ENCODE data around the gene RET. TPM values are rescaled to one million over a fixed set of nuclear protein-coding genes. Genes with fewer than 3 reads are reported as not detected.

The RET gene
- total RNA-seq, 1 donor from 2014 or later: 1.1 TPM

DNA sequence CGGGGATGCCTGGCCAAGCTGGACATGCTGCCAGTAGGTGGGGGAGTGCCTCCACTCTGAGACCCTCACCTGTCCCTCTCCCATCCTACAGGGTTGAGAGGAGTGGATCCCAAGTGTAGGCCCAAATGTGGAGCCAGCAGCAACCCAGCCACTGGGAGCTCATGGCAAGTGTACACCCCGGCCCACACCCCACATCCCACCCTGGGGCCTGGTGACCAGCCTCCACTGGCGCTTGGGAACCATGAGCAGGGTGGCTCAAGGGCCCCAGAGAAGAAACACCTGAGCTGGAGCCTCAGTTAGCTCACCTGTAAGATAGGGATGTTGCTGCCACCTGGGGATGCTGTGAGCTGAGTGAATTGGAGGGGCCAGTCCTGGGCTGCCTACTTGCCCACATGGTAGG is 10.4 kb upstream of the RET start:
- H3K27me3 Mint-ChIP-seq (ENCODE audit: low read depth, unreplicated experiment): peaks cover 50% of the 10 kb centered on the region
- H3K27ac Mint-ChIP-seq (ENCODE audit: unreplicated experiment): no peak overlapping the region
- no peak for DNase-seq (ENCODE audit: low read depth)
- Histone ChIP-seq H3K9me3 (ENCODE audit: insufficient read depth, low read depth, low read length) (no peaks in the 10 kb centered on the region), H3K79me2 (ENCODE audit: insufficient read depth, low read length) (no peaks in the 10 kb centered on the region), H3K9ac (ENCODE audit: low read length) (no peak overlapping the region), H3K36me3 (ENCODE audit: insufficient read depth, low read length) (no peaks in the 10 kb centered on the region), H4K20me1 (ENCODE audit: insufficient read depth, low read length) (no peaks in the 10 kb centered on the region), H3K27ac (ENCODE audit: low read depth, low read length) (no peak overlapping the region), H2AFZ (ENCODE audit: low read depth, low read length) (no peak overlapping the region), H3K4me2 (ENCODE audit: low read length) (no peak overlapping the region), H3K4me1 (ENCODE audit: insufficient read depth, low read length) (no peaks in the 10 kb centered on the region), H3K27me3 (ENCODE audit: insufficient read depth, low read length) (no peaks in the 10 kb centered on the region), H3K4me3 (ENCODE audit: insufficient read depth, low read depth, low read length) (no peak overlapping the region)
- no peak for FAIRE-seq
- H3K9me3 Mint-ChIP-seq (ENCODE audit: unreplicated experiment): peaks cover 1% of the 10 kb centered on the region
- no peaks in the 10 kb centered on the region for H3K36me3 Mint-ChIP-seq (ENCODE audit: low read depth, unreplicated experiment)
- no peak overlapping the region for H3K4me3 Mint-ChIP-seq (ENCODE audit: unreplicated experiment)
- no peaks in the 10 kb centered on the region for H3K4me1 Mint-ChIP-seq (ENCODE audit: low read depth, unreplicated experiment)
- no peak for TF ChIP-seq EZH2 (IDR thresholded peaks at IDR 0.05; ENCODE audit: insufficient read depth, low read length)
- TF ChIP-seq, protein P1, sequence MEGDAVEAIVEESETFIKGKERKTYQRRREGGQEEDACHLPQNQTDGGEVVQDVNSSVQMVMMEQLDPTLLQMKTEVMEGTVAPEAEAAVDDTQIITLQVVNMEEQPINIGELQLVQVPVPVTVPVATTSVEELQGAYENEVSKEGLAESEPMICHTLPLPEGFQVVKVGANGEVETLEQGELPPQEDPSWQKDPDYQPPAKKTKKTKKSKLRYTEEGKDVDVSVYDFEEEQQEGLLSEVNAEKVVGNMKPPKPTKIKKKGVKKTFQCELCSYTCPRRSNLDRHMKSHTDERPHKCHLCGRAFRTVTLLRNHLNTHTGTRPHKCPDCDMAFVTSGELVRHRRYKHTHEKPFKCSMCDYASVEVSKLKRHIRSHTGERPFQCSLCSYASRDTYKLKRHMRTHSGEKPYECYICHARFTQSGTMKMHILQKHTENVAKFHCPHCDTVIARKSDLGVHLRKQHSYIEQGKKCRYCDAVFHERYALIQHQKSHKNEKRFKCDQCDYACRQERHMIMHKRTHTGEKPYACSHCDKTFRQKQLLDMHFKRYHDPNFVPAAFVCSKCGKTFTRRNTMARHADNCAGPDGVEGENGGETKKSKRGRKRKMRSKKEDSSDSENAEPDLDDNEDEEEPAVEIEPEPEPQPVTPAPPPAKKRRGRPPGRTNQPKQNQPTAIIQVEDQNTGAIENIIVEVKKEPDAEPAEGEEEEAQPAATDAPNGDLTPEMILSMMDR (IDR thresholded peaks at IDR 0.05; ENCODE audit: insufficient read depth, low read depth, low read length): no peak

DNA sequence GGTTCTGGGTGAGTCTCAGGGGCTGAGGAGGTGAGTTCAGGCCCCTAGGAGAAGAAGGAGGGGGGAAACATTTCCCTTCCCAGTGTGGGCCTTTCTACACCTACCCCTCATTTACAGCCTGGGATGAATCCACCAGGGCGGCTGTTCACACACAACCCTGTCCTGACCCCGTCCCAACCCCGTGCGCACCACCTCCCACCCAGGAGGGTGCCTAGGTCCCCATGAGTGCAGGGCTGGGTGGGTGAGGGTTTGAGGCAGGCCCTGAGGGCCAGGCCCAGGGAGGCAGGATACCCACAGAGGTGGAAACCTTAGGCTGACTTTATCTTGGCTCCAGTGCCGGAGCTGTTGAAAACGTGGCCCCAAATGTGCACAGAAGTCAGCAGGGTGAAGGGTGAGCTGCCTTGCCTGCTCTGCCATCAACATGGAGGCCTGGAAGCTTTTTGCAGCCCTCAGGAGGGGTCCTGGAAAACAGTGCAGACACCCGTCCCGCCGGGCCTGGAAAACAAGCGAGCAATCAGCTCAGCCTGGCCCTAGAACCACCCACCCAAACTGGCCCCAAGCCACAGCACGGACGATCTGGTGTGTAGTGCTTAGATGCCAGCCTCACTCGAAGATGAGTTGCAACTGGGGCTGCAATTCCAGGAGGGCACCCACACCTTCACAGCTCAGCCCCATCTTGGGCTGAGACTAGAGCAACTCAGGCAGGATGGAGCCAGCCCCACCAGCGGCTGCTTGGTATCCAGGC is 9.3 kb upstream of the RET start:
- TF ChIP-seq, protein P1 (IDR thresholded peaks at IDR 0.05; ENCODE audit: insufficient read depth, low read depth, low read length): no peak
- no peak for TF ChIP-seq EZH2 (IDR thresholded peaks at IDR 0.05; ENCODE audit: insufficient read depth, low read length)
- H3K4me1 ChIP-seq (ENCODE audit: insufficient read depth, low read length): no peaks in the 10 kb centered on the region
- Mint-ChIP-seq H3K4me1 (ENCODE audit: low read depth, unreplicated experiment) (no peaks in the 10 kb centered on the region), H3K27ac (ENCODE audit: unreplicated experiment) (no peak overlapping the region), H3K27me3 (ENCODE audit: low read depth, unreplicated experiment) (peaks cover 58% of the 10 kb centered on the region), H3K4me3 (ENCODE audit: unreplicated experiment) (no peak overlapping the region), H3K9me3 (ENCODE audit: unreplicated experiment) (peaks cover 1% of the 10 kb centered on the region), H3K36me3 (ENCODE audit: low read depth, unreplicated experiment) (no peaks in the 10 kb centered on the region)
- H4K20me1 ChIP-seq (ENCODE audit: insufficient read depth, low read length): no peaks in the 10 kb centered on the region
- H3K9me3 ChIP-seq (ENCODE audit: insufficient read depth, low read depth, low read length): no peaks in the 10 kb centered on the region
- H3K4me2 ChIP-seq (ENCODE audit: low read length): no peak overlapping the region
- no peaks in the 10 kb centered on the region for H3K36me3 ChIP-seq (ENCODE audit: insufficient read depth, low read length)
- DNase-seq (ENCODE audit: low read depth) (no peak), FAIRE-seq (no peak)
- no peak overlapping the region for H3K27ac ChIP-seq (ENCODE audit: low read depth, low read length)
- no peaks in the 10 kb centered on the region for H3K27me3 ChIP-seq (ENCODE audit: insufficient read depth, low read length)
- no peak overlapping the region for H2AFZ ChIP-seq (ENCODE audit: low read depth, low read length)
- no peaks in the 10 kb centered on the region for H3K79me2 ChIP-seq (ENCODE audit: insufficient read depth, low read length)
- no peak overlapping the region for H3K9ac ChIP-seq (ENCODE audit: low read length)
- no peak overlapping the region for H3K4me3 ChIP-seq (ENCODE audit: insufficient read depth, low read depth, low read length)

DNA sequence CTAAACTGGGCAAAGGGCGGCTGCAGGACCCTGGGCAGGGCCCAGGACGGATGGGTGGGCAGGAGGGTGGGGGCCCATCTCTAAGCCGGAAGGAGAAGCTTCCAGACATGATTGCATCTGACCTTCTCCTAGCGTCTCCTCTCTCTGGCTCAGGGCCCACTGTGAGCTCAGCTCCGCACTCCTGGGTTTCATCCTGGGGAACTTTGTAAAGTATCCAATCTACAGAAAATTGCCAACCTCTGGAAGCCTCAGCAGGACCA is 8.8 kb upstream of the RET start:
- no peaks in the 10 kb centered on the region for H3K9me3 ChIP-seq (ENCODE audit: insufficient read depth, low read depth, low read length)
- H3K4me3 ChIP-seq (ENCODE audit: insufficient read depth, low read depth, low read length): no peak overlapping the region
- no peaks in the 10 kb centered on the region for H3K79me2 ChIP-seq (ENCODE audit: insufficient read depth, low read length)
- Mint-ChIP-seq H3K4me3 (ENCODE audit: unreplicated experiment) (no peak overlapping the region), H3K27ac (ENCODE audit: unreplicated experiment) (no peak overlapping the region), H3K9me3 (ENCODE audit: unreplicated experiment) (peaks cover 1% of the 10 kb centered on the region), H3K36me3 (ENCODE audit: low read depth, unreplicated experiment) (no peaks in the 10 kb centered on the region), H3K27me3 (ENCODE audit: low read depth, unreplicated experiment) (peaks cover 62% of the 10 kb centered on the region), H3K4me1 (ENCODE audit: low read depth, unreplicated experiment) (no peaks in the 10 kb centered on the region)
- FAIRE-seq (no peak), DNase-seq (ENCODE audit: low read depth) (no peak)
- TF ChIP-seq, protein P1 (IDR thresholded peaks at IDR 0.05; ENCODE audit: insufficient read depth, low read depth, low read length): no peak
- no peak for TF ChIP-seq EZH2 (IDR thresholded peaks at IDR 0.05; ENCODE audit: insufficient read depth, low read length)
- H3K4me2 ChIP-seq (ENCODE audit: low read length): no peak overlapping the region
- H3K36me3 ChIP-seq (ENCODE audit: insufficient read depth, low read length): no peaks in the 10 kb centered on the region
- H3K27me3 ChIP-seq (ENCODE audit: insufficient read depth, low read length): no peaks in the 10 kb centered on the region
- no peaks in the 10 kb centered on the region for H4K20me1 ChIP-seq (ENCODE audit: insufficient read depth, low read length)
- no peak overlapping the region for H2AFZ ChIP-seq (ENCODE audit: low read depth, low read length)
- H3K4me1 ChIP-seq (ENCODE audit: insufficient read depth, low read length): no peaks in the 10 kb centered on the region
- H3K27ac ChIP-seq (ENCODE audit: low read depth, low read length): no peak overlapping the region
- H3K9ac ChIP-seq (ENCODE audit: low read length): no peak overlapping the region
